Stimulated activated CD8-positive, alpha-beta memory T cell treated with anti-CD3 and anti-CD28 coated beads, Interleukin-12 subunit alpha, Interleukin-12 subunit beta, amount 100 ng/mL, for 24 hours (primary cell): ENCODE data around the gene TYK2.
A peak's percentile ranks its signal among the peaks of the same experiment; 100 is the strongest.

Experiments used
- DNase-seq: peaks from one replicate; pipeline ENCODE4 v3.0.0-alpha.2; 2020; ENCODE audit errors: extremely low read depth

Gene TYK2

DNA sequence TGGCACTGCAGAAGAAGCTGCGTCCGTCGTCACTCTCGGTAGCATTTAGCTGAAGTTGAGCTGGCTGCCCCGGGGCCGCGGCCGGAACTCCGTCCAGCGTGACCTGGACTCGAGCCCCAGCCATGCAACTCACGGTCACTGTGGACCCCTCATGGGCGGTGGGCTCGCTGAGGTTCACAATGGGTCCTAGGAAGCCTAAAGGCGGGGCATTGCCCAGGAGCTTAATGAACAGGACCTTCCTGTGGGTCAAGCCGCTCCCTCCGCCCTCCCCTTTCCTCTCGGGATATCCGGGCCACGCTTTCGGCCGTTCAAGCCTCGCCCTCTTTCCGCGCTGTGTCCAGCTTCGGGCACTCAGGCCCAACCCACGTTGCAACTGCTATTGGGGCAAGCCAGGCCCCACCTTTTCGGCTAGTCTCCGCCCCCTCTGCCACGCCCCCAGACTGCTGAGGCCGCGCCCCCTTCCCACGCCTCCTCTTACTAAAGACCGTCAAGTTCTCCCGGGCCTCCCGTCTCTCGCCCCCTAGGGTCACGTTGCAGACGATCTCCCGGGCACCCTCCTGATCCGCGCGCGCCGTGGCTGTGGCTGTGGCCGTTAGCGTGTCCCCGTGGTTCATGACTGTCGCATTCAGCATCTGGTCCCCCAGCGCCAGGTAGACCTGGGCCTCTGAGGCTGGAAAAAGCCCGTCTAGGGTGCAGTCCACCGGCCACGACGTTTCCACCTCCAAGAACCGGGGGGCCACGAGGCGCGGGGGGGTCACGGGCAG lies 45.6 kb downstream of the TYK2 start:
- no peak for DNase-seq

DNA sequence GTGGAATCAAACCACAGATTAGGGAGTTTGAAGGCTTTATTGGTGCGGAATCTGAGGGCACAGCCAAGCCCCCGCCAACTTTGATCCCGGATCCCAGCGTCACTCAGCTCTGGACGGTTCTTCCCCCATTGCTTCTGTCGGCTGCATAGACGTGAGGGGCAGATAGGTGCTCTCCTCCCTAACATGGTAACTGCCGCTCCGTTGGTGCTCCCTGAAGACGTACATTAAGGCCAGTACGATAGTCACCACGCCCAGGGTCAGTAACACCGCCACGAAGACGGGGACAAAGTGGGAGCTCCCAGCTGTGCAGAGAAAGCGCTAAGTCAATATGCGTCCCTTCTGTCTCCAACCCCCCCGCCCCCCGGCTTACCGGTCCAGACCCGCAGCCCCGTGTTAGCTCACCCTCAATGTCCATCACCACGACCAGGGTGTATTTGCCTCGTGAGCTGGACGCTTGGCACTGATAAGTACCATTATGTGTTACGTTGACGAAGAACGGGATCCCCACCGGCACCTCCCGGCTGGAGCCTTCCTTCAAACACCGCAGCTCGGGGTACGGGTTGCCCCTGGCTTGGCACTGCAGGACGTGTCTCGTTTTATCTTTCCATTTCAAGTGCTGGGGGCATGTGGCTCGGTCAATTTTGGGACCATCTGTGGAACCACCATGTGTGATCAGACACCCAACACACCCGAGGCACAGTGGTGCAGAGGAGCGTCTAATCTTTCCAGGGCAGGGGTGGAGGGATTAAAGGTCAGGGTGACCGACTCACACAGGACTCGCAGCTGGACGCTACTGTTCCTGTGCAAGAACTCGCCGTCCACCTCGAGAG lies 46.4 kb downstream of the TYK2 start:
- DNase-seq = no peak

DNA sequence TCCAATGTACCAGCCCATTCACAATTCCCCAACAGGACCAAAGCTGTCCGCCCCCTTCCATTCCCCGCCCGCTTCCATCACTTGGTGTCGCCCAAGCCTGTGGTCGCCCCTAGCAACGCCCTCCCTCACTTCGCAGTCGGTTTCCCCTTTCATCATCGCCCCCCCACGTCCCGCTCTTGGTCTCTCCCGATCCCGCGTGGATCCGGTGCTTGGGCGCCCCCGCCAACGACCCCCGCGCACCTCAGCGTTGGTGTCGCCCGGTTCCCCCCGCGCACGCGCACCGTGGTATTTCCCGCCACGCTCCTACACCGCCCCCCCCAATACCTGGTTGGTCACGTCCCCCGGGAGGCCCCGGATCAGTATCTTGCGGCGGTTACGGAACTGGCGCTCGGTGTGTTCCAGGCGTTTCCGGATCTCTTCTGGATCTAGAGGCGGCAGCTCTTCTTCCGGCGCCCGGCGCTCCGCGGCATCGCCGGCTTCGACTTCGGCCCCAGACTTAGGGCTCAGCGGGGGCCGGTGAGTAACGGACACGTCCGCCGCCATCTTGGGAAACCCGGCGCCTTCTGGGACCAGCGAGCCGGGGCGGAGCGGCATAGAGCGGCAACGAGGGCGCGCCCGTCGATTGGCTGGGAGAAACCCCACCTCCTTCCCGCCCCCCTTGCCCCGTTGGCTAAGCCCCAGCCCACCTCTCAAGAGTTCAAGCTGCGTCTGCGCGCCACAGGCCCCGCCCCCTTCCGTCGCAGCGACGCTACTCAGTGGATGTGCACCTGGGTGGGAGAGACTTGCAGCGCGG lies 47.2 kb downstream of the TYK2 start, which contains the start of gene RAVER1:
RAVER1 (minus strand) TSS at position 565 of the 793 bp plus-strand sequence; CDS start at position 543, 22 bp downstream.
- peak; percentile 96 for DNase-seq

DNA sequence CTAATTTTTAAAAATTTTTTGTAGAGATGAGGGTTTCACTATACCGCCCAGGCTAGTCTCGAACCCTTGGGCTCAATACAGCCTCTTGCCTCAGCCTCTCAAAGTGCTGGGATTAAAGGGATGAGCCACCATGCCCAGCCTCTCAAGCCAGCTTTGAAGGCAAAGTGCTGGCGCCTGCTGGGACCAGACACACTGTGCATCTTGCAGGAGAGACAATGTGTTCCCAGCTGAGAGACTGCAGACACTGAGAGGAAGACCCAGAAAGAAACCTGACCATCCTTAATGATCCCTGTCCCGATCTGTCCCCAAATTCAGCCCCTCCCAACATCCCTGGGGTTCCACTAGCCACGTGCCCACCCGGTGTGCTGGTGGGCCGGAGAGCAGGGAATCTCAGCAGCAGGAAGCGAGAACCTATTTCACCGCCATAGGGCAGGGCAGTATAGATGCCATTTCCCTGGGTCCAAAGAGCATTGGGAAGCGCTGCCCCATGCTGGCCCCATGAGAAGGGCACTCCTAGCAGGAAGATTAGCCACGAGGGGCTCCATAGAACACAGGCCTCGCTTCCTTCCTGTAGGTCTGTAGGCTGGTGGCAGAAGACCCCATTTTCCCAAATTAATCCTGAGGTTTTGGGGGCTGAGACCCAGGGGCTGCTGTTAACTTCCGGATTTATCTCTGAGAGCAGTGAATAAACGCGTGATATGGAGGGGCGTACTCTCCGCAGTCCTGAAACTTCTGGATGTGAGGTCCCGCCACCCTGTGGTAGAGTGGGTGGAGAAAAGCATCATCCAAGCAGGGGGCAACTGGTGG lies 48.0 kb downstream of the TYK2 start:
- no peak for DNase-seq

DNA sequence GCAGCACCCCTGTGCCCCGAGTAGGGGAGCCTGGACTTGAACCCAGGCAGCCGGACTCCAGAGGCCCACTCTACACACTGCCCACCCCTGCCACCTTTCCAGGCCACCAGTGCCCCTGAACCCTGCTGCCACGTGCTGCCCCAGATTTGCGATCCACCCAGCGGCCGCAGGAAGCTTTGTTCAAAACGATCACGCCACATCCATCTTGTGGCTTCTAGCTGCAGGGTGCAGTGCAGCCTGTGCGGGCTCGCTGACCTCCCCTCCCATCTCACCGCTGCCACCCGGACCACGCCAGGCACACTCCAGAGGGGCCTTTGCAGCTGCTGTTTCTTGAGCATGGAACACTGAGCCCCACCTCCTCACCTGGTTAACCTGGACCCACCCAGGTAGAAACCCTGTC lies 50.8 kb downstream of the TYK2 start:
- no peak for DNase-seq

DNA sequence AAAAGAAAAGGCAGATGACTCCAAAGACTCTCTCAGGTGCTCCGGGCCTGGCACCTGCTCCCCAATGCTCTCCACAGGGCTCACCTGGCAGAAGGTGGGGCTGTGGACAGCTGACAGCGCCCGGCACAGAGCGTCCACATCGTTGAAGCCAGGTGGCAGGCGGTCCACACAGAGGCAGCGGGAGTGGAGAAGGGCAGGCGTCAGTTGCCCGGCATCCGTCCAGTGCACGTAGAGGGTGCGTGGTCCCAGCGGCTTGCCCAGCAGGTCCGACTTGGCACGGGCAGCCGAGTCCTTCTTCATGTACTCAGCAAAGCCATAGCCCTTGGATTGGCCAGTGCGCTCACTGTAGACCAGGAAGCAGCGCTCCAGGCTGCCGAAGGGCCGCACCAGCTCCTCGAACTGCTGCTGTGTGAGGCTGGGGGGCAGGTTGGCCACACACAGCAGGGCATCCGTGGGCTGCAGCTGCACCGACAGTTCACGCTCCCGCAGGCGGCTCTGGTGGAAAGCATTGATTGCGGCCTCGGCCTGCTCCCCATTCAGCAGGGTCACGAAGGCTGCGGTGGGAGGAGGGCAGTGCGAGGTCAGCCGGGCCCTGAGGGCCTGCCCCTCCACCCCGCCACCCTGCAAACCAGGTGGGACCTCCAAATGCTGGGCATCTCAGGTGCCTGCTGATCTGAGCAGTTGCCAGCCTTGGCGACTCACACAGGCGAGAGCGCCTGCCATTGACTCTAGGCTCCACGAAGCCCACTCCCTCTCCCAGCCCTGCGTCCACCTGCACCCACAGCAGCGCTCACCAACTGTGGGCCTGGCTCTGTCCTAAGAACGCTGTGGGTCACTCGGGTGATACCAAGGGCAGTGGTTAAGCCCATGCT lies 51.6 kb downstream of the TYK2 start:
- DNase-seq = no peak

DNA sequence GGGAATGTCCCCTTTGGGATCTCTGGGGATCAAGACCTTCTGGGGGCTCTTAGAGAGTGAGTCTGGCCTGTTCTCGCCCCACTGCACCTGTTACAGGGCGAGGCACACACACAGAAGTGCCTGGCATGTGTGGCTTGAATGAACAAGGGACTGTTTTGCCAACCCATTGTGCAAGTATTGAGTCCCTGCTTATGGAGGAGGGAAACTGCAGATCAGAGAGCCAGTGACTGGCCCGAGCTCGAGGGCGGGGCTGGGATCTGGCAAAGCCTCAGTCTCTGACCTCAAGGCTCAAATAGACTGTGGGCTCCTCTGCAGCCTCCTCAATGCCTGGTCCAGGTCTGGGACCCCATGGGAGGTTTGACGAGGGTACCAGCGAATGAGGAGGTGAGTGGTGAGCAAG lies 52.6 kb downstream of the TYK2 start:
- no peak for DNase-seq

DNA sequence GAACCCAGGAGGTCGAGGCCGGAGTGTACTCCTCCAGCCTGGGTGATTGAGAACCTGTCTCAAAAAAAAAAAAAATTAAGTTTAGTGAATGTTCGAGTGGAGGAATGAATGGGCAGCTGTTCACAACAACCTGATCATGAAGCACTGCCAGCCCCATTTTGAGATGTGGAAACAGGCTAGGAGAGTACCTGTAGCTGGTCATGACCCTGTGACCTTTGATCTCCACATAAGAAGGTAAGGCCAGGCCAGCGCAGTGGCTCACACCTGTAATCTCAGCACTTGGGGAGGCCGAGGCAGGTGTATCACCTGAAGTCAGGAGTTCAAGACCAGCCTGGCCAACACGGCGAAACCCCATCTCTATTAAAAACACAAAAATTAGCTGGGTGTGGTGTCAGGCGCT lies 54.6 kb downstream of the TYK2 start:
- DNase-seq = no peak

DNA sequence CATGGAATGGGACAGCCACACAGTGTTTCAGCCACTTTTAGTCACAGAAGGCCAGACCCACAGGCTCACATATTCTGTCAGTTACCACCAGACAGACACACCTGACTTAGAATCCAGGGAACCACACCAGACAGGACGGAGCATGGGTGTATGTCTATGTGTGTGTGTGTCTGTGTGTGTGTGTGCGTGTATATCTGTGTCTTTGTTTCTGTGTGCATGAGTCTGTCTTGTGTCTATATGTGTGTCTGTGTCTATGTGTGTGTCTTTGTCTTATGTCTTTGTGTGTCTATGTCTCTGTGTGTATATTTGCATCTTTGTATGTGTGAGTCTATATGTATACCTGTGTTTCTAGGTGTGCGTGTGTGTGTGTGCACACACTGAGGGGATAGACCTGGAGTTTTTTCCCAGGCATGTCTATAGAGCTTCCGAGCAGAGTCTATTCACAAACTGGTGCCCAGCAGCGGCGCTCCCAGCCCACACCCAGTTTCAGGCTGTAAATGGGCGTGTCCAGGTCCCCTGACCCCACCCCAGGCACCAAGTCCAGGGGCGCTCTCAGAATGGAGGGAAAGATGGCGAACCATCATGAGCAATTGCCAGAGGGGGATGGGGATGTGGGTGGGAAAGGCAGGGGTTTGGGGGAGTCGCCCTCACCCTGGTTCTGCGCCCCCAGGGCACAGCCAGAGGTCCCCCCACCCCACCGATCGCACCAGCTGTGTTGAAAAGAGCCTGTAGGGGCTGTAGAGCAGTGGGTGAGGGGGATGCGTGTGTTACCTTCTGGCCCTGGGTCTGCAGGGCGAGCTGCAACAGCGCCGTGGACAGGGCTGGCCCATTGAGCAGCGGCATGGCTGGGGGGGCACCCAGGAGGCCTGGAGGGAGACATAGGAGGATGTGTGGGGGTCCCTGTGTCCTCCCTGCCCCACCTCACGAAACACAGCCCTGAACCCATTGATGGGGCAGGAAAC lies 58.2 kb downstream of the TYK2 start:
- DNase-seq = no peak

DNA sequence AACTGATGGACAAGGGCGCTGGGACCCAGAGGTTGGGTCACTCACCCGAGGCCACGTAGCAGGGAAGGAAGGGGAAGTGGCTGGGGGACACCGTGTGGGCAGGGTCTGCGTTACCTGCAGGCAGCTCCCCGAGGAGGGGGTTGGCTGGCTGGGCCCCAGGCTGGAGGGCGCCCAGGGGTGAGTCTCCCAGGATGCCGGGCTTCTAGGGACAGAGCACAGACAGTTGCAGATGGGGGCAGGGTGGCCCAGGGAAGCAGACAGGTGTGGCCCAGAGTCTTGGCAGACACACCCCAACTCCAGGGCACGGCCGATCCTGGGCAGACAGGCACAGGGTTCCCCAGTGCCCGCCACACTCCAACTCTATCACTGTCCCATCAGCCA lies 59.0 kb downstream of the TYK2 start:
- DNase-seq = no peak

DNA sequence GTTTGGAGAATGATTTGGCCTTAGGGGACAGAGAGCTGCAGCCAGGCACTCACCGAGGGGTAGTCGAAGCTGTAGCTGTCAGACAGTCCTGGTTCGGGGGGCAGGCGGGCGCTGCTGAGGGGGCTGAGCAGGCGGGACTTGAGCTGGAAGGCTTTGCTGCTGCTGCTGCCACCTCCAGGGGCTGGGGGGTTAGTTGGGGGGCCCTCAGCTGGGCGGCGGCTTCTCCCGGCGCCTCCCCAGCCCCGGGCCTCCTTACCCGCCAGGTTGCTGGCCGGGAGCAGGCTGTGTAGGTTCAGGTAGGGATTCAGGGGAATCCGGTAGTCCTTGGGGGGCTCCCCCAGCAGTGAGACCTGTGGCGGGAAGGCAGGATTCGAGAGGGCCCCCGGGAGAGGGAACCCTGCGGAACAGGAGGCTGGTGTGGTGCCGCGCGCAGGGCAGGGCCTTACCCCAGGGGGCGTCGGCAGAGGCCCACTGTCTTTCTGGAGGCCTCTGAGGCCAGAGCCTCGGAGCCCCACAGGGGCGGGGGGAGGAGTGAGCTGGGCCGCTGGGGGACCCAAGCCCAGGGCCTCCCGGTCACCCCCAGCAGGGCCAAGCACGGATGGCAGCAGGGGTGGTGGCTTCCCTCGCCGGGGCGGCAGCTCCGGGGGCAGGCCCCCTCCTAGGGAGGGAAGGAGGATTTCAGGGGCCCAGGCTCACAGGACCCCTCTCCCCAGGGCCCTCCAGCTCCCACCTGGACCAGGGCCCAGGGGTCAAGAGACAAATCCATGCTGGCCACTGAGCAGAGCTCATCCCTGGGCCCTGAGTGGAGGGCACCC lies 59.6 kb downstream of the TYK2 start:
- no peak for DNase-seq

DNA sequence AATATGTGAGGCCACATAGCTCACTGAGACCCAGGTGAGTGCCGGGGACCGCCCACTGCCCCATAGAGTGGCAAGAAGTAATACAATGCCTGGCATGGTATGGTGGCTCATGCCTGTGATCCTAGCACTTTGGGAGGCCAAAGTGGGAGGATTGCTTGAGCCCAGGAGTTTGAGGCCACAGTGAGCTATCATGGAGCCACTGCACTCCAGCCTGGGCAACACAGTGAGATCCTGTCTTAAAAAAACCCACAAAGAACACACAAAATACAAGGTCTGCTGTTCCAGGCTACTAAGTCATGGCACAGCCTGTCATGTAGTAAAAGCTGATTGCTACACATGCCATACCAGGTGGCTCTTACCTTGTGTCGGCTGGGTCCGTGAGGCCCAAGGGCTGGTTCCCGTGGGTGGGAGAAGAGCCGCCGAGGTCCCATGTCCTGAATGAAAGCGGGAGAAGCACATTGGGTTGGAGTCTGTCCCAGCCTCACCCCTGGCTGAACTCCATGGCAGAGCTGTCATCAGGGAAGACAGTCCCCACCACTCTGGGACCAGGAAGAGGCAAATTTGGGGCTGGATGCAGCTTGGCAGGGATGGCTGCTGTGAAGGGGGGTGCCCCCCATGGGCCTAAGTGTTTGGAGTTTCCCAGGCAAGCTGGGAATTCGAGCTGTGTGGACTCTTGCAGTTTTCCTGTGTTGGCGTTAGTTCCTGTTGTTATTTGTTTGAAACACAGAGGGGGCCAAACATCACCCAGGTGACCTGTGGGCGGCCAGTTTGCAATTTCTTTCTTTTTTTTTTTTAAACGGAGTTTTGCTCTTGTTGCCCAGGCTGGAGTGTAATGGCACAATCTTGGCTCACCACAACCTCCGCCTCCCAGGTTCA lies 61.3 kb downstream of the TYK2 start:
- DNase-seq = no peak

DNA sequence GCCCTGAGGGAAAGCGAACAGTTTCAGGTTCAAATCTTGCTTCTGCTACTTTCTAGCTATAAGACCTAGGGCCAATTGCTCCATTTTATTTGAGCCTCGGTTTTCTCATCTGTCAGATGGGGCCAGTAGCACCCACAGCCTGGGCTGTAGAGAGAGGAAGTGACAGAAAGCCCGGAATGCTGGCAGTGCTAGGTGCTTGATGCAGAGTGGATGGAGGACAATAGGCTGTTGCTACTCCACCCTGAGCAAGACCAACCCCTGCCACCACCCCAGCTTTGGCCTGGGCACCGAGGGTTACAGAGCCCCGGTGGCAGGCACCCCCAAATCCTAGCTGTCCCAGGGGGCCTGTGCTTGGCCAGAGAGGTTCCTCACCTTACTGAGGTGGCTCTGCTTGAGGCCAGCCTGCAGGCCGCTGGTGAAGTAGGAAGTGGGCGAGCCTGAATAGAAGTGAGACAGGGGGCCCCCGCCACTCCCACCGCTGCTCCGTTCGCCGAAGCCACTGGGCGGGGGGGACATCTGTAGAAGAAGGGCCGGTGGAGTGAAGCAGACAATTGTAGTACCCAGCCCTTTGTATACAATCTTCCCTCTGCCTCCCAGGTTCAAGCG lies 62.4 kb downstream of the TYK2 start:
- no peak for DNase-seq

DNA sequence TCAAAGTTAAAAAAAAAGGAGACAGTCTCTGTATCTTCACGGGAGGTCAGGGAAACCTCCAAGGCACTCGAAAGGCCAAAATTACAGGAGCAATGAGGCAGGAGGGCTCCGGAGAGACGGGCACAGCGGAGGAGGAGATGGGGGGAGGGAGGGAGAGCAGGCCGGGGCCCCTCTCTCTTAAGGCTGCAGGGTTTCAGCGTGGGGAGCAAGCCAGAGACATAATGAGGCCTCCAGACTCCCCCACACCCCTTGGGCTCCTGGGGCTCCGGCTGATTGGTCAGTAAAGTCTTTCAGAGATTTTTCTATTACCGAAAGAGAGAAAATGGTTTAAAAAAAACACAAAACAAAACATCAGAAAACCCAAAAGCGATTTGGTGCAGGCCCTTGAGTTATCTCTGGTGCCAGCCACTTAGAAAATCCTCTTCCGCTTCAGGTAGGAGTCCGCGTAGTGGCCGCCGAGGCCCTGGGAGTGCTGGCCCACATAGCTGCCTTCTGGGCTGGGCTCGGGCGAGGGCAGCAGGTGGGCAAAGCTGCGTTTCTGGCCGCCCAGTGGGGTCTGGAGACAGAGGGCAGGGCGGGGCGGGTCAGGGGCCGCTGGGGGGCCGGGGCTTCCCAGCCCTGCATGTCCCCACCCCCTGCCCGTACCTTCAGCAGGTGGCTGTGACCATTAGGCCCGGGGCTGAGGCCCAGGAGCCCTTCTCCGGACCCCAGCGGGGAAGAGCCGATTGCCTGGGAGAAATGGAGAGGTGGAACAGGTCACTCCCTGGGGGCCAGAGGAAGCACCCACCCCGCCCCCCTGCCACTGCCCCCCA lies 63.1 kb downstream of the TYK2 start:
- no peak for DNase-seq

DNA sequence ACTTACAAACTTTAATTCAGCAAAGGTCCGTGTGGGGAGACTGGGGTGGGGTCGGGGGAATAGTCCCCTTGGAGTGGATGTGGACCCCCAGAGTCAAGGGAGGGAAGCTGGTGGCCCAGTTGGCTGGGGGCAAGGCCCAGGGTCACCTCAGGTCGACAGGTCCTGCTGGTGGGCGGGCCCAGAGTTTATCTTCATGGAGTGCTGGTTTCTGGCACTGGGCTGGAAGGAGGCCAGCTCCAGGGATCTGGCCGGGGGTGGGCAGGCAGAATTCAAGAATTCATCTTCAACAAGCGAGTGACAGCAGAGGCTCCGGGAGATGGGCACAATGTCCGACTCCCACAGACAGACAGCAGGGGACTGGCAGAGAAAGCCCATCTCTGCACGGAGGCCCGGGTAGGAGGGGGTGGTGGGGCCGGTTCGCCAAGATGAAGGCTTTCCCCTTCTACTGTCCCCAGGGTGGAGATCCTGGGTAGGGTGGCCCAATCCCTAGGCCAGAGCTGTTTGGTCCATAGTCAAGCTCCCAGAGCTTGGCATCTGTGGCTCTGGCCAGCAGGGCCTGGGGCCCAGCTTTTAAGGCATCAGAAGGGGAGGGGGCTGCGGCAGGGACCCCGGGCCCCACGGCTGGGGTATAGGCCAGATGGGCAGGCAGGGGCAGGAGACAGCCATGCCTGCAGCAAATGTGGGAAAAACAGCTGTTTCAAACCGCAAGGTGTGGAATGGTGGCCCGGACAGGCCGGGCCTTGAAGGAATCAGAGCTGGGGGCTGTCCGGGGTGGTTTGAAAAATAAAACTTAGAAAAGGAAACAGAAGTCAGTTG lies 63.9 kb downstream of the TYK2 start:
- no peak for DNase-seq
